GM18519 (cell line): ENCODE data around the gene ZFAND4.
"Not testable (repeated sequence)": the region's sequence is repeated elsewhere in the genome, so short reads cannot be mapped to it uniquely, and the experiment has no call there.

Experiments used
- ATAC-seq: cut with Tn5 transposase; IDR thresholded peaks from one replicate; pipeline ENCODE4 v1.9.1; 2021; ENCODE audit warnings: mild to moderate bottlenecking, moderate library complexity; ENCODE audit not compliant: unreplicated experiment, low FRiP score

The ZFAND4 gene

GRCh38 chr10:45592432-45592831, 80.1 kb downstream of the ZFAND4 start:
- ATAC-seq: no peak

GRCh38 chr10:45591280-45591679, 81.3 kb downstream of the ZFAND4 start:
- no peak for ATAC-seq

- ATAC-seq: no peak
These were observed 82.7 kb downstream of the ZFAND4 start for GRCh38 chr10:45589868-45590267.

- no peak for ATAC-seq
These were observed 83.6 kb downstream of the ZFAND4 start for GRCh38 chr10:45589009-45589408.

GRCh38 chr10:45586028-45586824, 86.3 kb downstream of the ZFAND4 start:
- ATAC-seq: no peak

- ATAC-seq: no peak
These were observed 87.4 kb downstream of the ZFAND4 start for GRCh38 chr10:45585131-45585530.

- ATAC-seq: no peak
These were observed 90.2 kb downstream of the ZFAND4 start for GRCh38 chr10:45582386-45582781.

GRCh38 chr10:45581582-45582385, 90.8 kb downstream of the ZFAND4 start:
- no peak for ATAC-seq

- ATAC-seq: peak; percentile 23
These were observed 91.4 kb downstream of the ZFAND4 start for GRCh38 chr10:45581216-45581549.

GRCh38 chr10:45580371-45581215, 92.0 kb downstream of the ZFAND4 start:
- ATAC-seq: peak; percentile 54

- no peak for ATAC-seq
These were observed 94.1 kb downstream of the ZFAND4 start for GRCh38 chr10:45578384-45578971.

GRCh38 chr10:45575966-45576597, 96.5 kb downstream of the ZFAND4 start:
- ATAC-seq: no peak

GRCh38 chr10:45575032-45575761, 97.4 kb downstream of the ZFAND4 start:
- not testable (repeated sequence) for ATAC-seq

- no peak for ATAC-seq
These were observed 103.1 kb downstream of the ZFAND4 start for GRCh38 chr10:45569471-45569870.

GRCh38 chr10:45566415-45566814, 106.2 kb downstream of the ZFAND4 start:
- no peak for ATAC-seq
